Natural killer cell (primary cell): ENCODE measurements around the gene TPX2. TPM values are rescaled to one million over a fixed set of nuclear protein-coding genes. Genes with fewer than 3 reads are reported as not detected.

Experiments
- ATAC-seq, 3 donors: fragments of 150-1000 bp in 2 of 3; fragments of 200-7000 bp in 1 of 3; cut with Tn5 transposase; 1 replicate in 1 of 3; 2 replicates in 2 of 3; pipeline ENCODE4 v1.10.0; 2021; ENCODE audit warnings: mild to moderate bottlenecking in 2 of 3, moderate library complexity in 2 of 3
- DNase-seq, 2 donors: peaks; one replicate each; pipeline versions ENCODE4 v3.0.0 to v3.0.0-alpha.2; 2013 to 2021; ENCODE audit warnings: mixed read lengths in 1 of 2
- H3K27ac ChIP-seq: one replicate; pipeline ENCODE4 v1.5.1; 2013; ENCODE audit warnings: mild to moderate bottlenecking, low read length
- H3K27me3 ChIP-seq: one replicate; pipeline ENCODE4 v1.6.1; 2013; ENCODE audit warnings: low read length; ENCODE audit not compliant: control insufficient read depth, insufficient read depth
- H3K36me3 ChIP-seq: one replicate; pipeline ENCODE4 v1.6.1; 2013; ENCODE audit warnings: low read length; ENCODE audit not compliant: control insufficient read depth, insufficient read depth
- H3K4me1 ChIP-seq: one replicate; pipeline ENCODE4 v1.6.1; 2013; ENCODE audit warnings: low read length; ENCODE audit not compliant: control insufficient read depth, insufficient read depth
- H3K4me3 ChIP-seq: one replicate; pipeline ENCODE4 v1.5.1; 2013; ENCODE audit warnings: low read length
- H3K9me3 ChIP-seq: one replicate; pipeline ENCODE4 v1.6.1; 2013; ENCODE audit warnings: low read length; ENCODE audit not compliant: control insufficient read depth, insufficient read depth
- H3K27ac Mint-ChIP-seq, 2 donors: one replicate each; pipeline ENCODE4 v1.8.0; 2022; ENCODE audit warnings: mild to moderate bottlenecking in 2 of 2, mixed read lengths in 2 of 2, moderate library complexity in 1 of 2
- H3K27me3 Mint-ChIP-seq, 2 donors: one replicate each; pipeline ENCODE4 v1.8.0; 2022; ENCODE audit warnings: low read depth in 2 of 2, mixed read lengths in 2 of 2
- H3K36me3 Mint-ChIP-seq: one replicate; pipeline ENCODE4 v1.8.0; 2022; ENCODE audit warnings: mixed read lengths
- H3K4me1 Mint-ChIP-seq, 2 donors: one replicate each; pipeline ENCODE4 v1.8.0; 2022; ENCODE audit warnings: mixed read lengths in 2 of 2
- H3K4me3 Mint-ChIP-seq: one replicate; pipeline ENCODE4 v1.8.0; 2022; ENCODE audit warnings: mild to moderate bottlenecking, moderate library complexity, mixed read lengths
- H3K9me3 Mint-ChIP-seq, 2 donors: one replicate each; pipeline ENCODE4 v1.8.0; 2022; ENCODE audit warnings: mixed read lengths in 2 of 2
- CTCF ChIP-seq: fragments of 200-600 bp; IDR thresholded peaks from one replicate; pipeline ENCODE4 v1.8.0; 2022; ENCODE audit warnings: antibody characterized with exemption
- WGBS: methylation state at CpG from one replicate; pipeline ENCODE4 v1.1.7; 2013; ENCODE audit warnings: missing lambda C conversion rate; ENCODE audit not compliant: insufficient coverage; 5-methylcytosine and 5-hydroxymethylcytosine counted together
- intact Hi-C: fragments of 100-400 bp; cut with micrococcal nuclease; formaldehyde crosslinking; loops from one replicate; pipeline ENCODE4 v1.14.2; 2022
- total RNA-seq, 4 donors: library from RNA; stranded (reverse); fragments of 120-200 nt in 1 of 4; gene quantifications; one replicate each; pipeline versions ENCODE4 v1.2.3 to v1.2.4, GENCODE V29; 2013 to 2022

TPX2 gene
- total RNA-seq, 3 donors from 2014 or later (not counting 1 experiment from before 2014, with no cell fraction given): 2.2 to 4.2 (median 2.2) TPM

GRCh38 chr20:31817461-31817860 lies 78.4 kb downstream of the TPX2 start:
- Mint-ChIP-seq H3K4me1 (no peaks in the 10 kb centered on the region), H3K36me3 (no peaks in the 10 kb centered on the region), H3K27ac (no peak overlapping the region), H3K4me3 (no peak overlapping the region), H3K9me3 (no peaks in the 10 kb centered on the region), H3K27me3 (peaks cover 0 to 4% of the 10 kb centered on the region in 2 donors)
- DNase-seq (no peak), ATAC-seq (no peak)
- Histone ChIP-seq H3K4me3 (no peak overlapping the region), H3K27ac (no peak overlapping the region), H3K36me3 (no peaks in the 10 kb centered on the region), H3K9me3 (no peaks in the 10 kb centered on the region), H3K27me3 (no peaks in the 10 kb centered on the region), H3K4me1 (peaks cover under 1% of the 10 kb centered on the region)
- intact Hi-C loops: no loop called here
- TF ChIP-seq CTCF: no peak
- 84% methylated on average over 5 of the region's 5 CpGs for WGBS

- Histone ChIP-seq H3K36me3 (no peaks in the 10 kb centered on the region), H3K27ac (no peak overlapping the region), H3K9me3 (no peaks in the 10 kb centered on the region), H3K4me1 (peaks cover 7% of the 10 kb centered on the region), H3K27me3 (no peaks in the 10 kb centered on the region), H3K4me3 (no peak overlapping the region)
- Mint-ChIP-seq H3K36me3 (no peaks in the 10 kb centered on the region), H3K4me1 (peaks cover 0 to 6% of the 10 kb centered on the region in 2 donors), H3K27me3 (peaks cover 0 to 4% of the 10 kb centered on the region in 2 donors), H3K9me3 (no peaks in the 10 kb centered on the region), H3K4me3 (no peak overlapping the region), H3K27ac (no peak overlapping the region)
- no peak for TF ChIP-seq CTCF
- WGBS: 89% methylated on average over 7 of the region's 8 CpGs
- DNase-seq (no peak), ATAC-seq (no peak)
- intact Hi-C loops: no loop called here
These were observed 79.4 kb downstream of the TPX2 start for GRCh38 chr20:31818376-31818908.

GRCh38 chr20:31819083-31819784 lies 80.1 kb downstream of the TPX2 start, which contains the start of gene MYLK2:
TSS of gene MYLK2 (plus strand) at chr20:31819356. CDS start at chr20:31819581, 225 bp downstream.
- Histone ChIP-seq H3K4me1 (peaks cover 7% of the 10 kb centered on the region), H3K27me3 (no peaks in the 10 kb centered on the region), H3K27ac (no peak within 1 kb of the TSS), H3K36me3 (no peaks in the 10 kb centered on the region), H3K9me3 (no peaks in the 10 kb centered on the region), H3K4me3 (no peak within 1 kb of the TSS)
- ATAC-seq (no peak), DNase-seq (no peak)
- H3K9me3 Mint-ChIP-seq: no peaks in the 10 kb centered on the region
- no peaks in the 10 kb centered on the region for H3K36me3 Mint-ChIP-seq
- H3K27ac Mint-ChIP-seq: no peak within 1 kb of the TSS
- H3K27me3 Mint-ChIP-seq: peaks cover 0 to 4% of the 10 kb centered on the region in 2 donors
- H3K4me1 Mint-ChIP-seq: peaks cover 0 to 6% of the 10 kb centered on the region in 2 donors
- WGBS: 93% methylated on average over 16 of the region's 16 CpGs
- intact Hi-C loops: no loop called here
- no peak within 1 kb of the TSS for H3K4me3 Mint-ChIP-seq
- no peak for TF ChIP-seq CTCF
